HG02623 (cell line): ENCODE measurements around the gene SLC5A2.
A peak's percentile ranks its signal among the peaks of the same experiment; 100 is the strongest.
"Not testable (repeated sequence)": the region's sequence is repeated elsewhere in the genome, so short reads cannot be mapped to it uniquely, and the experiment has no call there.

Experiments used
- ATAC-seq: cut with Tn5 transposase; IDR thresholded peaks from one replicate; pipeline ENCODE4 v1.9.1; 2021; ENCODE audit warnings: moderate library complexity; ENCODE audit not compliant: unreplicated experiment

The SLC5A2 gene

DNA sequence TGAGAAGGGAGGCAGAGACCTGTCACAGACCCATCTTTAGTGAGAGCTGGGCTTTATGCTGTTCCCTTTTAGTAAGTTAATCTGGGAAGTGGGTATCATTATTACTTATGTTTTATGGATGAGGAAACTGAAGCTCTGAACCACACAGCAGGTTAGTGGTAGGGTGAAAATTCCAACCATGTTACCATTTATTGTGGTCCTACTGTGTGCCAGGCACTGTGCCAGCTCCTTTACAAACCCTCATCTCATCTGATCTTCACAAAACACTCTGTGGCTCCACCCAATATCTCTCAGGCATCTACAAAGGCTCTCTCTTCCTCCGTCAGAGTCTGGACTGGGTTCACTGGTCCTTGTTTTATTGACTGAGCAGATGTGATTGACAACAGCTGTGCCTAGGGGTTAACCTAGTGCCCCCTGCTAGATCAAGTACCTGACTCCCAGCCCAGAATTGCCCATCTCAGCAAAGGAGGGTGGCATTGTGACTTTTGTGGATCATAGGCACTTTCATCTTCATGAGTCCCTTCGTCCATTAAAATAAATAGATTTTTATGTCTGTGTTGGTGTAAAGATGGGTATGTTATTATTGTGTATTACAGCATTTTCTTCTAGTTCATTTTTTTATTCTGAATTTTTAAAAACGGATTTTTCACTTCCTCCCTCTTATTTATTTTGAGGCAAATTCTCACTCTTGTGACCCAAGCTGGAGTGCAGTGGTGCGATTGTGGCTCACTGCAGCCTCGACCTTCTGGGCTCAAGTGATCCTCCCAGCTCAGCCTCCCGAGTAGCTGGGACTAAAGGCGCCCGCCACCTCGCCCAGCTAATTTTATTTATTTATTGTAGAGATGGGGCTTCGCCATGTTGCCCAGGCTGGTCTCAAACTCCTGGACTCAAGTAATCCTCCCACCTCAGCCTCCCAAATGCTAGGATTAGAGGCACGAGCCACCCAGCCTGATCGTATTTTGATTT, 7.9 kb upstream of the SLC5A2 start:
- no peak for ATAC-seq

DNA sequence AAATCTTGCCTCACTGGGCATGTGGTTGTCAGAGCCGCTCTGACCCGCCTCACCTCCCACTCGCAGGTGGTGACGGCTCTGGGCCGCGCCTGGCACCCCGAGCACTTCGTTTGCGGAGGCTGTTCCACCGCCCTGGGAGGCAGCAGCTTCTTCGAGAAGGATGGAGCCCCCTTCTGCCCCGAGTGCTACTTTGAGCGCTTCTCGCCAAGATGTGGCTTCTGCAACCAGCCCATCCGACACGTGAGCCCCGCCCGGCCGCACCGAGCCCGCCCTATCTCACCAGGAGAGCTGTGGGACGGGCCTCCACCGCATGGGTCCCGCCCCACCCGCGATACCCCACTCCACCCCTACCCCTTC, 7.0 kb upstream of the SLC5A2 start:
- ATAC-seq = no peak

DNA sequence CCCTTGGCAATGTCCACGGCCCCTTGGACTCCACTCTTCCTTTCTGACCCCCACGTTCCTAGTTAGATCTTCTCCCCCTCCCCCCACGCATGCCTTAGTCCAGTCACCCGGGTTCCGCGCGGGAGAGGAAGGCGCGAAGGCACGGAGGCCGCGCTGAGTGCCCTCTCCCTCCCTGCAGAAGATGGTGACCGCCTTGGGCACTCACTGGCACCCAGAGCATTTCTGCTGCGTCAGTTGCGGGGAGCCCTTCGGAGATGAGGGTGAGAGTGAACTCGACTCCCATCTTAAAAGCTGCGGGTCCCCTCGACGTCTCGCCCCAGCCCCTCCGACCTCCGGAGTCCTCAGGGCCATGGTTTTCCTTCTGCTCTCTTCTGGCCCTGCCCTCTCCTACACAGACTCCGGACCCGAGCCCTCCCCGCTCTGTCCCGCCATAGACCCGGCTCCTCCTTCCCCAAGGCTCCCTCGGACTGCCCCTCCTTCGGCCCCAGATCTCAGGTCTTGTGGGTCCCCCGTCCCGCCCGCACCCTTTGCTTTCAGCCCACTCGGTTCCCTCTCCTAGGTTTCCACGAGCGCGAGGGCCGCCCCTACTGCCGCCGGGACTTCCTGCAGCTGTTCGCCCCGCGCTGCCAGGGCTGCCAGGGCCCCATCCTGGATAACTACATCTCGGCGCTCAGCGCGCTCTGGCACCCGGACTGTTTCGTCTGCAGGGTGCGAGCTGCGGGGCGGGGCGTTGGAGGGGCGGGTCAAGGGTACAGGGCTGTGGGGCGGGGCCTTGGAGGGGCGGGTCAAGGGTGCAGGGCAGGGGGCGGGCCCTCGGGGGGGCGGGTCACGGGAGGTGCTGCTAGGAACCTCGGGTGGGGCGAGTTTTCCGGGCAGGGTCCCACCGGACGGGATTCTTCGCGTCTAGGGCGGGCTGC, 6.4 kb upstream of the SLC5A2 start:
- ATAC-seq = peak; percentile 63

DNA sequence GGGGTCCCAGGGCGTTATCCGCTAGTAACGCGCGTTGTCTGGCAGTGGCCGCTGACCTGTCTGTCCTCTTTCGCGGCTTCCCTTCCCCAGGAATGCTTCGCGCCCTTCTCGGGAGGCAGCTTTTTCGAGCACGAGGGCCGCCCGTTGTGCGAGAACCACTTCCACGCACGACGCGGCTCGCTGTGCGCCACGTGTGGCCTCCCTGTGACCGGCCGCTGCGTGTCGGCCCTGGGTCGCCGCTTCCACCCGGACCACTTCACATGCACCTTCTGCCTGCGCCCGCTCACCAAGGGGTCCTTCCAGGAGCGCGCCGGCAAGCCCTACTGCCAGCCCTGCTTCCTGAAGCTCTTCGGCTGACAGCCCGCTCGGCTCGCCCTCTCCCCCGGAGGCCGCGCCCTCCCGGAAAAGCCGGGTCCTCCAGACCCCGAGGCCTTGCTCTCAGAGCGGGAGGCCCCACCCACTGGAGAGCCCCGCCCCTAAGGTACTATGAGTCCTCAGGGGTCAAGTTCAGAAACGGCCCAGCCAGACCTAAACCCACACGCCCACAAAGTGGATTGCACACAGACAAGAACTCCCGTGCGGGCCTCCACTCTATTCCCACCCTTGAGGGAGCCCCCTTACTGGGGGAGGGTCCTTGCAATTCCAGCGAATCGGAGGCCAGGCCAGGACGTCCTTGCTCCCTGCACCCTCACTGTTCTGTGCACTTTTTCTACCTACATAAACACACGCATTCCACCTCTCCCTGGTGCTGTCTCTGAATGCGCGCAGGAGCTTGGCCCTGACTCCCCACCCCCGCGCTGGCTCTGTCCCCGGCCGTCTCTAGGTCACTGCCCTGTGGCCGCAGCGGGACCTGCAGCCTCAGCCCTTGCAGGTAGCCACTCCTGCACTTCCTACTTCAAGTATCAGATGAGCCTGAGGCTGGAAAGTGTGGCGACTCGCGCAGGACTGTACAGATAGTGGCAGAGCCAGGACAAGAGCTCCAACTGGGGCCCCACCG, 5.4 kb upstream of the SLC5A2 start:
- ATAC-seq = peak; percentile 17

- no peak for ATAC-seq
These were observed 4.0 kb upstream of the SLC5A2 start for GRCh38 chr16:31478956-31479355.

DNA sequence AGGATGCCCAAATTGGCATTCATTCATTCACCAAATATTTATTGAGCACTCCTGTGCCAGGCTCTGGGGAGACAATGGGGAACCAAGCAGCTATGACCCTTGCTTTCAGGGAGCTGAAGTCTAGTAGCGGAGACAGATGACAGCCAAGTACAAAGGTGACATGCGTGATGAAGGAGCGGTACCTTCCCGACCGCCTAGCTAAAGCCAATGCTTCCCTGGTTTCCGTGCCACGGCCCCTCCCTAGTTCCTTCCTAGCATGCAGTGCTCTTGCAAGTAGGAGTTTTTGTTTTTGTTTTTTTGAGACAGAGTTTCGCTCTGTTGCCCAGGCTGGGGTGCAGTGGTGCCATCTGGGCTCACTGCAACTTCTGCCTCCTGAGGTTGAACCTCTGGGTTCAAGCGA, 3.2 kb upstream of the SLC5A2 start:
- ATAC-seq = no peak

DNA sequence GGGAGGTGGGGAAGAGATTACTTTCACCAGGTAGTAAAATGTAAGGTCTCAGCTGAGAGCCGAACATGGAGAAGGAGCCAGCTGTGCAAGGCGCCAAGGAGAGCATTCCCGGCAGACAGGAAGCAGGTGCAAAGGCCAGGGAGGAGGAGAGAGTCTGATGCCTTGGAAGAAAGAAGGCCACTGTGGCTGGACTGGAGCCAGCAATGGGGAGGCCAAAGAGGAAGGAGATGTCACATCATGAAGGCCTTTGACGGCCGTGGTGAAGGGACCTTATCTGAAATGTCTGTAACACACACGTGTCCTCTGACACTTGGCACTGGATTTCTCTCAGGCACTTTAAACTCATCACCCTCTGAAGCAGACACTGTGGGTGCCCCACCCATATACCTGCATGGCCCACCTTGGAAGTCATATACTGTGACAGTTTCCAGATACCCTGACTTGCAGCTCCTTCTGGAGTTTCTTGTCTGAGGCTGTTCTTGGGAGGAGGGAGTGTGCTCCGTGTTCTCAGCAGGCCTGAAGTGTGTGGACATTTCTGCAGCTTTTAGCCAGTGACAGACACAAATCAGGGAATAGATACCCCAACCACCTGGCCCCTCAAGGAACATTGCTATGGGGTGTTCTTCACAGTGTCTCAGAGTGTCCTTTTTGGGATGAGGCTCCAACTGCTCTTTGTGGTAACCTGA, 1.9 kb upstream of the SLC5A2 start:
- ATAC-seq = no peak

DNA sequence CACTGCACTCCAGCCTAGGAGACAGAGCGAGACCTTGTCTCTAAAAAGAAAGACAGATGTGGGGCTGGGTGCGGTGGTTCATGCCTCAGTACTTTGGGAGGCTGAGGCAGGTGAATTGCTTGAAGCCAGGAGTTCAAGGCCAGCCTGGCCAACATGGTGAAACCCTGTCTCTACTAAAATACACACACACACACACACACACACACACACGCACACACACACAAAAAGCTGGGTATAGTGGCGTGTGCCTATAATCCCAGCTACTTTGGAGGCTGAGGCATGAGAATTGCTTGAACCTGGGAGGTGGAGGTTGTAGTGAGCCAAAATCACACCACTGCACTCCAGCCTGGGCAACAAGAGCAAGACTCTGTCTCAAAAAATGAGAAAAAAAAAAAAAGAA, 1.1 kb downstream of the SLC5A2 start:
- not testable (repeated sequence) for ATAC-seq

GRCh38 chr16:31484491-31485171, 1.7 kb downstream of the SLC5A2 start:
- ATAC-seq = no peak

DNA sequence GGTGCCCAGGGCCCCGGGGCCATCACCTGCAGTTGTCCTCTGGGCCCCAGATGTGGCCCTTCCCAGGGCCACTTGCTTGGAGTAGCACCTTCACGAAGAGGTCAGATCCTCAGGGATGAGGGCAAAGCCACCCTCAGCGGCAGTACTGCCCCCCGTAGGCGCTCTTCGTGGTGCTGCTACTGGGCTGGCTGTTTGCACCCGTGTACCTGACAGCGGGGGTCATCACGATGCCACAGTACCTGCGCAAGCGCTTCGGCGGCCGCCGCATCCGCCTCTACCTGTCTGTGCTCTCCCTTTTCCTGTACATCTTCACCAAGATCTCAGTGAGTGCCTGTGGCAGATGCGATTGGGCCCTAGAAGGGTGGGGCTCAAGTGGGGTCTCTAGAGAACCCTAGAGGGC, 2.6 kb downstream of the SLC5A2 start:
- no peak for ATAC-seq

DNA sequence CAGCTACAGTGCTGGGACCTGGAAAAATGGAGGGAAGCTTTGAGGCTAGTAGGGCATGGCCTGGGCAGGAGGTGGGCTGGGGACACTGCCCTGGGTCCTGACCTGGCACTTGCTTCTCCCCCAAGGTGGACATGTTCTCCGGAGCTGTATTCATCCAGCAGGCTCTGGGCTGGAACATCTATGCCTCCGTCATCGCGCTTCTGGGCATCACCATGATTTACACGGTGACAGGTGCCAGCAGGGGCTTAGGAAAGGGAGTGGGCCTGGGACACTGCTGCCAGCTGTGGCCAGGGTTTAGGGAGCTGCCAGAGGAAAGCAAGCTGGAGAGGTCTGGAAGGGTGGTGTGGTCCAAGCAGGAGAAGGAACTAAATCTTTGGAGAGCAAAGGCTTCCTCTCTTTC, 3.1 kb downstream of the SLC5A2 start:
- no peak for ATAC-seq

GRCh38 chr16:31487071-31487719, 4.3 kb downstream of the SLC5A2 start:
- ATAC-seq = peak; percentile 10

DNA sequence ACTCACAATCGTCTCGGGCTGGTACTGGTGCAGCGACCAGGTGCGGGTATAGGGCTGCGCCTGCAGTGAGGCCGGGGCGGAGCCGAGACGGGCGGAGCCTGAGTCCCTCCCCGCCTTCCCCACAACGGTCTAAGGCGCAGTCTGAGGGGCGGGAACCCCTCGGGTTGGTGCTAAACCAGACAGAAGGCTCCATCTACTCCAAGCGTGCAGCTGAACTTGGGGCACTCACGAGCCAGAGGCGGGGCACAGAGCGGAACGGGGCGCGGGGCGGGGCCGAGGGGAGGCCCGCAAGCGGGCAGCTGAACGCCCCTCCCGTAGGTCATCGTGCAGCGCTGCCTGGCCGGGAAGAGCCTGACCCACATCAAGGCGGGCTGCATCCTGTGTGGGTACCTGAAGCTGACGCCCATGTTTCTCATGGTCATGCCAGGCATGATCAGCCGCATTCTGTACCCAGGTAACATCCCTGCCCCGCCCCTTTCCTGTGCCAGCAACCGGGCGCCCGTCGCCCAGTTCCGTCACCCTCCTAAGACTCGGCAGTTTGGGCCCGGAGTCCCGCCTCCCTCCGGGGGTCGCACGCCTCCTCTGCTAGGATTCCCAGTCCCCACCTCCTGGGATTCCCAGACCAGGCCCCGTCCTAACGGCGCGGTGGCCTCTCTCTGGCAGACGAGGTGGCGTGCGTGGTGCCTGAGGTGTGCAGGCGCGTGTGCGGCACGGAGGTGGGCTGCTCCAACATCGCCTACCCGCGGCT, 5.0 kb downstream of the SLC5A2 start:
- ATAC-seq = peak; percentile 73

GRCh38 chr16:31488468-31489297, 5.8 kb downstream of the SLC5A2 start:
- ATAC-seq = no peak

- ATAC-seq = no peak
These were observed 6.3 kb downstream of the SLC5A2 start for GRCh38 chr16:31489298-31489564.

- no peak for ATAC-seq
These were observed 7.0 kb downstream of the SLC5A2 start for GRCh38 chr16:31489616-31490584.
